GM18502 (cell line): ENCODE results near the gene CCNL2.
"Not testable (repeated sequence)": the region's sequence is repeated elsewhere in the genome, so short reads cannot be mapped to it uniquely, and the experiment has no call there.

Experiments
- ATAC-seq: cut with Tn5 transposase; IDR thresholded peaks from one replicate; pipeline ENCODE4 v1.9.1; 2021; ENCODE audit warnings: mild to moderate bottlenecking; ENCODE audit not compliant: unreplicated experiment, poor library complexity

The CCNL2 gene

DNA sequence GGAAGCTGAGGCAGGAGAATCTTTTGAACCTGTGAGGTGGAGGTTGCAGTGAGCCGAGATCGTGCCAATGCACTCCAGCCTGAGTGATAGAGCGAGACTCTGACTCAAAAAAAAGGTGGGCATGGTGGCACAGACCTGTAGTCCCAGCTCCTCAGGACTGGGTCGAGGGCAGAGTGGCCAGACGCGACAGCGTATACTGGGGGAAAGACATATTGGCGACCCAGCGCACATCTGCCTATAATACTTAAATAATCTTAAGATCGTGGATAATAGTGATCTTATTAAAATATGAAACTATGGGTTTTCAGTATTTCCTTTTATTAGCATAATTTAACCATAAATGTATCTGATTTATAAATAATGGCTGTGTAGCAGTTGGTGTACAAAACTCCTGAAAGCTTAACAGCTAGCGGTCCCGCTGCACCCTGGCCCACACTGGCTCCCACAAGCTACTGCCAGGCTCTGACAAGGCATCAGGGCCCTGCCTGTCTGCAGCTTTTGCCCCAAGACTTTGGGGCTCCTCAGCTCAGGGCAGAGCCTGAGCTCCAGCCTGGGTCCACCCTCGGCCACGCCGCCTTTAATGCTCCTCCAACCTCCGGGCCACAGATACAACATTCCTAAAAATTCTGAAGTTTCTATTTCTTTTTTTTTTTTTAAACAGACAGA is 21.5 kb downstream of the CCNL2 start:
- no peak for ATAC-seq

GRCh38 chr1:1376551-1377226 is 22.4 kb downstream of the CCNL2 start:
- no peak for ATAC-seq

- peak; percentile 87 for ATAC-seq
Observed at GRCh38 chr1:1374929-1375662, 24.0 kb downstream of the CCNL2 start, which contains the start of gene AURKAIP1. TSS of gene AURKAIP1 (minus strand) at chr1:1375207. CDS start at chr1:1374756, 451 bp downstream.

DNA sequence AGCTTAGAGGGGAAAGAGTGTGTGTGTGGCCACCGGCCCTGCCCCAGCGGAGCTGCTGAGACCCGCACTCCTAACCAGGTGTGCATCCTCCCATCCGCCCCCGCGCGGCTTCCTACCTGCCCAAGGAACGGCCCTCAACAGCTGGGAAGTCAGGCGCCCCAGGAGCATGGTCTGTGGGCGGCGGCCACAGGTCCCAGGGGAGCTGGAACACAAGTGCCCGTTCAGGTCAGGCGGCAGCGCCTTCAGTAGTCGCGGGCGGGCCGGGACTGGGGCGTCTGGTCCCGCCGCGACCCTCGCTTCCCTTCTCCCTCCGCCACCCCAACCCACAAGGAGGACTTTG is 24.6 kb downstream of the CCNL2 start:
- peak; percentile 7 for ATAC-seq

- no peak for ATAC-seq
Observed at GRCh38 chr1:1373815-1374588, 25.1 kb downstream of the CCNL2 start.

- no peak for ATAC-seq
Observed at GRCh38 chr1:1373051-1373814, 25.9 kb downstream of the CCNL2 start.

GRCh38 chr1:1371746-1372711 is 27.1 kb downstream of the CCNL2 start:
- no peak for ATAC-seq

GRCh38 chr1:1371364-1371745 is 27.8 kb downstream of the CCNL2 start:
- no peak for ATAC-seq

DNA sequence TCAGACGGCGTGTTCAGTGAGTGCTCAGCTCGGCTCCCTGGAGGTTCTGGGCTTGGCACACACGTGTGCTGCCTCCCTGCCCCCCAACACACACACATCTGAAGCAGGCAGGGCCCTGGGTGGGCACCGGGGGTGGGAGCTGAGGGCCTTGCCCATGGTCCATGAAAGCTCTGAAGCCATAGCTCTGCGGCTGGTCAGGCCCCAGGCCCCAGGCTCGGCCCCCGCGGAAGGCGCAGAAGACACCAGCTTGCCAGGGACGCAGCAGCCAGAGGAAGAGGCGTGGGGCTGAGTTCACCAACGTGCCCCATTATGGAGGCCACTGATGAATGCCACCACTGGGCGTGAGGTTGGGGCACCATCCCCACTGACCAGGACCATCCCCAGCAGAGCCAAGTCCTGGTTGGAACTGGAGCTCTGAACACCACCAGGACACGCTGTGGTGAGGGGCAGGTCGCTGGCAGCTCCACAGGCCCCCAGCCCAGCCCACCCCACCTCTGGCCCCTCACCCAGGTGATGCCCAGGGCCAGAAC is 28.3 kb downstream of the CCNL2 start:
- ATAC-seq = no peak

- not testable (repeated sequence) for ATAC-seq
Observed at GRCh38 chr1:1370094-1370493, 29.0 kb downstream of the CCNL2 start.

- no peak for ATAC-seq
Observed at GRCh38 chr1:1367315-1367714, 31.8 kb downstream of the CCNL2 start.

DNA sequence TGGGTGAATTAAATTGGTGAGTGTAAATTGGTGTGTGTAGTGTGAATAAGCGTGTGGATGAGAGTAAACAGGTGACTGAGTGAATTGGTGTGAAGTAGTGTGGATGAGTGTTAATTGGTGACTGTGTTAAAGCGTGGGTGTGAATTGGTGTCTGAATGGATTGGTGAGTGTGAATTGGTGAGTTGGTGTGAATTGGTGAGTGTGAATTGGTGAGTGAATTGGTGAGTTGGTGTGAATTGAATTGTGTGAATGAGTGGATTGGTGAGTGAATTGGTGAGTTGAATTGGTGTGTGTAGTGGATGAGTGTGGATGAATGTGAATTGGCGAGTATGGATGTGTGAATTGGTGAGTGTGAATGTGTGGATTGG is 32.5 kb downstream of the CCNL2 start:
- ATAC-seq = no peak

DNA sequence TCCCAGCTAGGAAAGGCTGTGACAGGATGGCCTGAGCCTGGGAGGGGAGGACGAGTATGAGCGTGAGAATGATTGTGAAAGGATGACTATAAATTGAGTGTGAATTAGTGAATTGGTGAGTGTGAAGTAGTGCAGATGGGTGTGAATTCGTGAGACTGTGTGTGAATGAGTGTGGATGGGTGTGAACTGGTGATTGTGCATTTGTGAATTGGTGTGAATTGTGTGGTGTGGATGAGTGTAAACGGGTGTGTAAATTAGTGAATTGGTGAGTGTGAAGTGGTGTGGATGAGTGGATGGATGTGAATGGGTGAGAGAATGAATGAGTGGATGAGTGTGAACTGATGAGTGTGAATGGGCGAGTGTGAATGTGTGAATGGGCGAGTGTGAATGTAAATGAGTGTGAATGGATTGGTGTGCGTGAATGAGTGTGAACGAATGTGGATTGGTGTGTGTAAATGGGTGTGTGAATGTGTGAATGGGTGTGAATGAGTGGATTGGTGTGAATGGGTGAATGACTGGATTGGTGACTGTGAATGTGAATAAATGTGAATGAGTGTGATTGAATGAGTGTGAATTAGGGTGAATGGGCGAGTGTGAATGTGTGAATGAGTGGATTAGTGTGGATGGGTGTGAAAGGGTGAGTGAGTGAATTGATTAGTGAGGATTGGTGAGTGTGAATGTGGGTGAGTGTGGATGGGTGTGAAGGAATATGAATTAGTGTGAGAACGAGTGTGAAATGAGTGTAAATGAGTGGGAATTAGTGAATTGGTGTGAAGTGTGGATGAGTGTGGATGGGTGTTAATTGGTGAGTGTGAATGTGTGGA is 33.0 kb downstream of the CCNL2 start:
- ATAC-seq = no peak

DNA sequence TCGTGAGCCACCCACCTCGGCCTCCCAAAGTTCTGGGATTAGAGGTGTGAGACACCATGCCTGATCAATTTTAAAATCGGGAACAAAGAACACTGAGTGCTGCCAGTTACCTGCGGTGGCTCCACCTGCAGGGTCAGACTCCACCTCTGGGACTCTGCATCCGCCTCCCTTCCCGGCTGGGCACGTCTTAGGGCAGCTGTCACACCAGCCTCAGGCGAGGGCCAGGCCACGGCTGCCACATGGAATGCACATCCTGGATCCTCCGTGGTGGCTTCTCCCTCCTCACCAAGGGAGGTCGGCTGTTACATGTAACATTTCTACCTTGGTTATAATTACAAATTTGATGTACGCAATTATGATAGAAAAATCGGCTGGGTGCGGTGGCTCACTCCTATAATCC is 34.9 kb downstream of the CCNL2 start:
- ATAC-seq = no peak

DNA sequence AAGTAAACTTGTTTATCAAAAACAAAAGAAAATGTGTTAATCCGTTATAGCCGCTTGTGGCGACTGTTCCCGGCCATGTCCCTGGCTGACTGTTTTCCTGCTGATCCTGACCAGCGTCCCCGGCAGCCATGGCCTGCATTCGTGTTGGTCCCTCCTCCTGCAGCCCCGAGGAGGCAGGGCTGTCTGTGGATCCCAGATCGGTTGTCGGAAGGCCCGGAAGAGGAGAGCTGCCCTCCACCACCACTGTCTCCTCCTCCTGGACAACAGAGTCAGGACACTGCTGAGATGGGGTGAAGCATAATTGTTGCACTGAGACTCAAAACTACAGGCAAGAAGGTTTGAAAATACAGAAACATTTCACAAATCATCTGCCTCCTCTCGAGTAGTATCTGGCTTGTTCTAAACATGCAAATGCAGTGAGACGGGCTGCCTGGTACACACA is 37.1 kb downstream of the CCNL2 start:
- no peak for ATAC-seq

- ATAC-seq = no peak
Observed at GRCh38 chr1:1361233-1361981, 37.7 kb downstream of the CCNL2 start.

DNA sequence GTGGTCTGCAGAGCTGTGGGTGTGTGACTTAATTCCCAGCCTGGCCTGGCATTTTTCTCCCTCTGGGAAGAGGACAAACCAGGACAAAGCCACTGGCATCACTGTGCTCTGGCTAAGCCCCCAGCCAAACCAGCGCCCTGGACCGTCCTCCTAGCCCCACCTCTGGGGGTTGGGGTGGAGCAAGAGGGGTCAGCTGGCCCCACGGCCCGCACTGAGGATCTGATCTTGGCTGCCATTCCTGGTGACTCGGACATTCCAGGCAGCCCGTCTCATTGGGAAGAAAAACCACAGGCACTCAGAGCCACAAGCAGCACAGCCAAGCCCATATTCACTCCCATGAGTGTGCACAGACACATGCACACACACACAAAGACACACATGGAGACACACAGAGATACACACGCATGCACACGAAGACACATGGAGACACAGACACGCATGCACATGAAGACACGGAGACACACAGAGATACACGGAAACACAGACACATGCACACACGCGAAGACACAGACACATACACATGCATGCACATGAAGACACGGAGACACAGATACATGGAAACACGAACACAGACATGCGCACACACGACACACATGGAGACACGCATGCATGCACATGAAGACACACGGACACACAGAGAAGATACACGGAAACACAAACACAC is 38.5 kb downstream of the CCNL2 start:
- ATAC-seq = no peak
